Sigmoid colon (tissue), 4 donors: Measurements from ENCODE around the gene CCDC15.

Experiments
- CTCF ChIP-seq, 4 experiments: fragments of 450-650 bp in 3 of 4; fragments of 200-600 bp in 1 of 4; IDR thresholded peaks; one replicate each; pipeline ENCODE4 v1.5.1; 2016 to 2019; ENCODE audit warnings: antibody characterized with exemption in 4 of 4, mild to moderate bottlenecking in 3 of 4, moderate library complexity in 2 of 4
- POLR2AphosphoS5 ChIP-seq, 4 donors: sonication (generic); formaldehyde crosslinking; IDR thresholded peaks; one replicate each; pipeline ENCODE4 v1.6.1; 2017; ENCODE audit warnings: antibody characterized with exemption in 4 of 4

- TF ChIP-seq POLR2AphosphoS5 (IDR thresholded peaks at IDR 0.05) (no peak), CTCF (IDR thresholded peaks at IDR 0.05) (no peak)
Measured at GRCh38 chr11:125082611-125083311, 128.8 kb downstream of the CCDC15 start.
